OCI-LY7 (cell line): ENCODE measurements around the gene TTC9C.
A peak's percentile ranks its signal among the peaks of the same experiment; 100 is the strongest.

ENCODE experiments used
- CTCF ChIP-seq: fragments of 200-600 bp; sonication (generic); conservative IDR thresholded peaks from 2 replicates; pipeline ENCODE4 v1.5.1; 2014; ENCODE audit warnings: mild to moderate bottlenecking, antibody characterized with exemption, low read length, moderate library complexity, mixed read lengths
- EZH2phosphoT487 ChIP-seq: fragments of 200-600 bp; sonication (generic); IDR thresholded peaks from 2 replicates; pipeline ENCODE4 v1.6.1; 2018; ENCODE audit warnings: low read depth, borderline replicate concordance, mild to moderate bottlenecking, mixed run types, antibody characterized with exemption, low read length, moderate library complexity, mixed read lengths

DNA sequence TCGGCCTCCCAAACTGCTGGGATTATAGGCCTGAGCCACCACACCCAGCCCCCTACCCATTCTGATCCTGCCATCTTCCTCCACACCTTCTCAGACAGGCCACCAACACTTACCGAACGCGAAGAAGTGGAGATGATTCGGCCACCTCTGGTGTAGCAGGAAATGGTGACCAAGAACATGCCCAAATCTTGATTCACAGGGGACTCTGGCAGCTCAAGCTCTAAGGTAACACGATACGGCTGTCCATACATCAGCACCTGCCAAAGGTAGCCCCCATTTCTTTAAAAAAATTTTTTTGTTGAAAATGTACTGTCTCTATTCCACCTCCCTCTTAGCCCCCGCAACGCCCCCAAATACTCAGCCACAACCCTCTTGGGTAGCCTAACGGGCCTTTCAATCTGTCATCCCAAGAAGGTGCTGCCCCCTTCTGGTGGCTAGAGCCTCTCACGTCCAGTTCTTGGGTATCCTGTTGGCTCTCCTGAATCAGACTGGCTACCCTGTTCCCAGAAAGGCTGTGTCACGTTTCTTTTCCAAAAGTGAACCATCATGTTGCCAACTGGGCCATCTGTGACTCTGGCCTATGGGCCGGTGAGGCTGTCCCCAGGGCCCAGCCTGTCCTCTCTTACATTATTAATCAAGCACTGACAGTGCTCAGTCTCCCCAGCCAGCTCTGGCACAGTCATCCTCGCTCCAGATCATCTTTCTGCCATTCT lies 33.7 kb upstream of the TTC9C start:
- TF ChIP-seq CTCF (peak; percentile 95), EZH2phosphoT487 (no peak)
